Breast epithelium (tissue), 4 donors: ENCODE measurements around the gene TSGA10. TPM values are rescaled to one million over a fixed set of nuclear protein-coding genes. Genes with fewer than 3 reads are reported as not detected.
"Not testable (repeated sequence)": the region's sequence is repeated elsewhere in the genome, so short reads cannot be mapped to it uniquely, and the experiment has no call there.

ENCODE experiments used
- DNase-seq, 2 donors: peaks; one replicate each; pipeline ENCODE4 v3.0.0-alpha.2; 2019; ENCODE audit warnings: low spot score in 2 of 2
- H3K27ac ChIP-seq, 2 donors: fragments of 200-600 bp; sonication (generic) in 1 of 2; one replicate each; pipeline ENCODE4 v1.5.1; 2016 to 2019; ENCODE audit warnings: mild to moderate bottlenecking in 1 of 2
- H3K27me3 ChIP-seq, 2 donors: fragments of 200-600 bp; sonication (generic) in 1 of 2; one replicate each; pipeline versions ENCODE4 v1.5.1 to v1.6.0; 2017 to 2019; ENCODE audit warnings: control low read depth in 1 of 2, mild to moderate bottlenecking in 1 of 2
- H3K36me3 ChIP-seq: fragments of 200-600 bp; one replicate; pipeline ENCODE4 v1.5.1; 2019
- H3K4me1 ChIP-seq, 2 donors: fragments of 200-600 bp; sonication (generic); one replicate each; pipeline ENCODE4 v1.5.1; 2016 to 2019; ENCODE audit warnings: control low read depth in 1 of 2
- H3K4me3 ChIP-seq, 3 donors: fragments of 200-600 bp; sonication (generic); 1 replicate in 2 of 3; 2 replicates in 1 of 3; pipeline ENCODE4 v1.5.1; 2016 to 2019; ENCODE audit warnings: mild to moderate bottlenecking in 3 of 3, moderate library complexity in 2 of 3
- H3K9me3 ChIP-seq, 2 donors: fragments of 200-600 bp; sonication (generic) in 1 of 2; one replicate each; pipeline ENCODE4 v1.5.1; 2016 to 2019; ENCODE audit warnings: control low read depth in 1 of 2
- POLR2A ChIP-seq: fragments of 450-650 bp; IDR thresholded peaks from one replicate; pipeline ENCODE4 v1.6.1; 2016; ENCODE audit warnings: antibody characterized with exemption, mild to moderate bottlenecking, moderate library complexity
- POLR2AphosphoS5 ChIP-seq, 3 donors: sonication (generic); formaldehyde crosslinking; IDR thresholded peaks; one replicate each; pipeline ENCODE4 v1.6.1; 2017; ENCODE audit warnings: antibody characterized with exemption in 3 of 3
- intact Hi-C: fragments of 100-400 bp; cut with DNase I; formaldehyde crosslinking; loops from one replicate; pipeline ENCODE4 v1.15.1; 2023; ENCODE audit warnings: low total_unique reads
- total RNA-seq, 3 donors: library from RNA; depleted of rRNA; stranded (reverse); fragments of >200 nt; gene quantifications; one replicate each; pipeline ENCODE4 v1.1.0, GENCODE V29; 2016
- TF ChIP-seq, protein P1 (sequence below), 3 donors: fragments of 450-650 bp; IDR thresholded peaks; one replicate each; pipeline ENCODE4 v1.5.1; 2016 to 2017; ENCODE audit warnings: antibody characterized with exemption in 3 of 3, mild to moderate bottlenecking in 3 of 3, moderate library complexity in 3 of 3

TSGA10 gene
- total RNA-seq, 3 donors from 2014 or later: 7.2 to 40.2 (median 17.1) TPM

DNA sequence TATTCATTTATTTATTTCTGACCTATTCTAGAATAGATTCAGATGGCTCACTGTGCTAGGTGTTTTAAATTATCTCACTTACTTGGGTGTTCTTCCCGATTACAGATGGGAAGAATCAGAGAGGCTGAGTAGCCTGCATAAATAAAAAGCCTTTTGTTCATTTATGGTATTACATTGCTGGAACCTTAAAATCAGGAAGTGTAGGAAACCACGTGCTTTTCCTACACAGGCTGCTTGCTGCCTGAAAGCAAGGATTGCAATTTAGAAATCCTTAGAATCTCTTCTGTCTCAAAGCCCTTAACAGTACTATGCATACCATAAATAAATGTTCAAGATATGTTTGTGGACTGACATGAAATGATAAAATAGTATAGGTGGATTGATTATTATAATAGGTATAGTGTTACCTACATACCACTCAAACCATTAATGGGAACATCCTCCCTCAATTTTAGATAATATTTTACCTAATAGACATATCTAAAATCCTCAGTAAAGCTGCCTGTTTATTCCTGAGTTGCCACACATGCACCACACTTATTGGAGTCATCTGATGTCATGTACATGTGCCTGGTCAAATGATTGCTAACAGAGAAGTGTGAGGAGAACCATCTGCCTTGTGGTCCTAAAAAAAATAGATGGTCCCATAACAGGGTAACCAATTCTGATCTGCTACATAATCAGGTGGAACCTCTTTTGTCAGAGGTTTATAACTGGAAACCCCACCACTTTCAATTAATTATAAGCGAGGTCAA is 86.7 kb downstream of the TSGA10 start:
- no peak for DNase-seq
- intact Hi-C loops: no loop called here
- Histone ChIP-seq H3K27ac (no peak overlapping the region), H3K4me1 (no peaks in the 10 kb centered on the region), H3K27me3 (no peaks in the 10 kb centered on the region), H3K9me3 (no peaks in the 10 kb centered on the region), H3K36me3 (no peaks in the 10 kb centered on the region), H3K4me3 (no peak overlapping the region)
- TF ChIP-seq POLR2A (no peak), POLR2AphosphoS5 (IDR thresholded peaks at IDR 0.05) (no peak)
- TF ChIP-seq, protein P1, sequence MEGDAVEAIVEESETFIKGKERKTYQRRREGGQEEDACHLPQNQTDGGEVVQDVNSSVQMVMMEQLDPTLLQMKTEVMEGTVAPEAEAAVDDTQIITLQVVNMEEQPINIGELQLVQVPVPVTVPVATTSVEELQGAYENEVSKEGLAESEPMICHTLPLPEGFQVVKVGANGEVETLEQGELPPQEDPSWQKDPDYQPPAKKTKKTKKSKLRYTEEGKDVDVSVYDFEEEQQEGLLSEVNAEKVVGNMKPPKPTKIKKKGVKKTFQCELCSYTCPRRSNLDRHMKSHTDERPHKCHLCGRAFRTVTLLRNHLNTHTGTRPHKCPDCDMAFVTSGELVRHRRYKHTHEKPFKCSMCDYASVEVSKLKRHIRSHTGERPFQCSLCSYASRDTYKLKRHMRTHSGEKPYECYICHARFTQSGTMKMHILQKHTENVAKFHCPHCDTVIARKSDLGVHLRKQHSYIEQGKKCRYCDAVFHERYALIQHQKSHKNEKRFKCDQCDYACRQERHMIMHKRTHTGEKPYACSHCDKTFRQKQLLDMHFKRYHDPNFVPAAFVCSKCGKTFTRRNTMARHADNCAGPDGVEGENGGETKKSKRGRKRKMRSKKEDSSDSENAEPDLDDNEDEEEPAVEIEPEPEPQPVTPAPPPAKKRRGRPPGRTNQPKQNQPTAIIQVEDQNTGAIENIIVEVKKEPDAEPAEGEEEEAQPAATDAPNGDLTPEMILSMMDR (IDR thresholded peaks at IDR 0.05): no peak

DNA sequence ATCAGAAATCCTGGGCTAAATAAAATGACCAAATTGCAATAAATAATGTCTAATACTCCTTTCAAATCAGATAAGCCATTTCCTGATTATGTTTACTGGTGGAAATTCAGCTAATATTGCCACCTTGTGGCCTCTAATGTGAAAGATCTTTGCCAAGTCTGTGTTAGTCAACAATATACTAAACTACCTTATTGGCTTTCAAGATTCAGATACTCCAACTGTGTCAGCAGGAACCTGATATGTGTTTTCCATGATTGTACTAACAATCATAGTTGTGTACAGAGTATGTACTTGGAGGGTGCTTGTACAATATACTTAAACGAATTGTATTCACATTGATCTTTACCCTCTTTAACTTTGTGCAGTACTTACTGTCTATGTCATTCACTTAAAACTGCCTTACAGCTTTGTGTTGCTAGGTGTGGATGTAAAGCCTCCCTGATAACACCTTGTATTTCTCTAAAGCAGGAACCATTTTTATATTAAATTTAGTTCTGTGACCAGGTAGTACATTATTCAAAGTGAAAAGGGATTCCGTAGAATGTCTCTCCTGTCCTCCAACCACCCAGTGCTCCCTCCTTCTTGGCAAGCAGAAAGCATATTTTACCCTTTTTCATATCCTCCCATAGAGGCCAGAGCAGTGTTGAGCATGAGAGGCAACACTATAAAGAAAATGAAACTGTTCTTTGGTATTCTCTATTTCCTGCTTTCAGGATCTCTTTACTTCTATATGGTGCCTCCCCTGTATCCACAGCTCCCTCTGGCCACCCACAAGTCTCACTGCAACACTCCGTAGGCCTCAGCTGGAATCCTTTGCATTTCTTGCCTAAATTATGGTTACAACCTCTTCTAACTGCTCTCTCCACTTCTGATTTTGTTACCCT is 88.4 kb downstream of the TSGA10 start:
- H3K36me3 ChIP-seq: no peaks in the 10 kb centered on the region
- no peaks in the 10 kb centered on the region for H3K4me1 ChIP-seq
- DNase-seq: no peak
- peak overlapping the region in 1 of 3 donors; percentile 29 for H3K4me3 ChIP-seq
- intact Hi-C loops: no loop called here
- TF ChIP-seq, protein P1 (IDR thresholded peaks at IDR 0.05): peak; percentile 25 to 56 (median 46)
- no peak for TF ChIP-seq POLR2AphosphoS5 (IDR thresholded peaks at IDR 0.05)
- peak overlapping the region; percentile 46 to 73 for H3K27ac ChIP-seq
- no peaks in the 10 kb centered on the region for H3K9me3 ChIP-seq
- no peaks in the 10 kb centered on the region for H3K27me3 ChIP-seq

DNA sequence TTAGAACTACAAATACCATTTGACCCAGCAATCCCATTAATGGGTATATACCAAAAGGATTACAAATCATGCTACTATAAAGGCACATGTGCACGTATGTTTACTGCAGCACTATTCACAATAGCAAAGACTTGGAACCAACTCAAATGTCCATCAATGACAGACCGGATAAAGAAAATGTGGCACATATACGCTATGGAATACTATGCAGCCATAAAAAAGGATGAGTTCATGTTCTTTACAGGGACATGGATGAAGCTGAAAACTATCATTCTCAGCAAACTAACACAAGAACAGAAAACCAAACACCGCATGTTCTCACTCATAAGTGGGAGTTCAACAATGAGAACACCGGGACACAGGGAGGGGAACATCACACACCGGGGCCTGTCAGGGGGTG is 105.6 kb downstream of the TSGA10 start:
- intact Hi-C loops, DNase-seq, H3K36me3 ChIP-seq, H3K4me3 ChIP-seq, H3K4me1 ChIP-seq, H3K27me3 ChIP-seq, H3K9me3 ChIP-seq, H3K27ac ChIP-seq: not testable (repeated sequence)

- H3K4me1 ChIP-seq, H3K27ac ChIP-seq, H3K36me3 ChIP-seq, H3K9me3 ChIP-seq, DNase-seq, intact Hi-C loops, H3K27me3 ChIP-seq, H3K4me3 ChIP-seq: not testable (repeated sequence)
Observed at GRCh38 chr2:99040736-99041300, 113.9 kb downstream of the TSGA10 start.

- Histone ChIP-seq H3K4me1 (no peaks in the 10 kb centered on the region), H3K9me3 (no peaks in the 10 kb centered on the region), H3K27me3 (no peaks in the 10 kb centered on the region), H3K36me3 (no peaks in the 10 kb centered on the region), H3K27ac (no peak overlapping the region), H3K4me3 (no peak overlapping the region)
- TF ChIP-seq POLR2AphosphoS5 (IDR thresholded peaks at IDR 0.05): no peak
- TF ChIP-seq, protein P1 (IDR thresholded peaks at IDR 0.05): no peak
- no peak for DNase-seq
- intact Hi-C loops: no loop called here
Observed at GRCh38 chr2:99035920-99036319, 118.8 kb downstream of the TSGA10 start.

DNA sequence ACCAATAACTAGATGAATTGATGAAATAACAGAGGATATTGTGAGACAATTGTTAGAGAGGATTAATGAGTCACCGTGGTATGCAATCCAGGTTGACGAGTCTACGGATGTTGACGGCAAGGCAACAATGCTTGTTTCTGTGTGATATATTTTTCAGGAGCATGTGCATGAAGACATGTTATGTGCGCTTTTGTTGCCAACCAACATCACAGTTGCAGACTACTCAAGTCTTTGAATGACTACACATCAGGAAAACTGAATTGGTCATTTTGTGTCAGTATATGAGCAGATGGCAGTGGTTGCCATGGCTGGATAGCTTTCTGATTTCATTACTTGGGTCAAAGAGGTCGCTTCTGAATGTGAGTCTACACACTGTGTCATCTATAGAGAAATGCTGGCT is 122.0 kb downstream of the TSGA10 start:
- H3K36me3 ChIP-seq: no peaks in the 10 kb centered on the region
- no peak overlapping the region for H3K27ac ChIP-seq
- H3K4me3 ChIP-seq: no peak overlapping the region
- H3K4me1 ChIP-seq: no peaks in the 10 kb centered on the region
- H3K27me3 ChIP-seq: no peaks in the 10 kb centered on the region
- no peak for DNase-seq
- intact Hi-C loops: no loop called here
- TF ChIP-seq, protein P1 (IDR thresholded peaks at IDR 0.05): no peak
- TF ChIP-seq POLR2A (no peak), POLR2AphosphoS5 (IDR thresholded peaks at IDR 0.05) (no peak)
- H3K9me3 ChIP-seq: no peaks in the 10 kb centered on the region
